UCSD-AML1 (cell line): ENCODE measurements around the gene SCAF4.
"Not testable (repeated sequence)": the region's sequence is repeated elsewhere in the genome, so short reads cannot be mapped to it uniquely, and the experiment has no call there.

Experiments used
- DNase-seq: peaks from one replicate; lab custom pipeline; 2025; ENCODE audit not compliant: unreplicated experiment; lab: John Stamatoyannopoulos, UW

SCAF4 gene

GRCh38 chr21:31731857-31732596, at the start of gene SCAF4:
SCAF4 (minus strand) TSS chr21:31732118; CDS start chr21:31731692, 426 bp downstream.
- DNase-seq = peak; percentile 92

GRCh38 chr21:31780944-31781343, 49.0 kb upstream of the SCAF4 start:
- DNase-seq = no peak

- no peak for DNase-seq
Observed at GRCh38 chr21:31778546-31778945, 46.6 kb upstream of the SCAF4 start.

- DNase-seq = no peak
Observed at GRCh38 chr21:31777857-31778256, 45.9 kb upstream of the SCAF4 start.

- DNase-seq = no peak
Observed at GRCh38 chr21:31774031-31774430, 42.1 kb upstream of the SCAF4 start.

GRCh38 chr21:31772674-31773555, 41.0 kb upstream of the SCAF4 start:
- DNase-seq = no peak

- no peak for DNase-seq
Observed at GRCh38 chr21:31771685-31772084, 39.8 kb upstream of the SCAF4 start.

GRCh38 chr21:31768710-31769109, 36.8 kb upstream of the SCAF4 start:
- no peak for DNase-seq

- DNase-seq = no peak
Observed at GRCh38 chr21:31766899-31767298, 35.0 kb upstream of the SCAF4 start.

GRCh38 chr21:31765850-31766249, 33.9 kb upstream of the SCAF4 start:
- DNase-seq = not testable (repeated sequence)

- DNase-seq = no peak
Observed at GRCh38 chr21:31760931-31761330, 29.0 kb upstream of the SCAF4 start.

- DNase-seq = no peak
Observed at GRCh38 chr21:31756787-31757186, 24.9 kb upstream of the SCAF4 start.

- no peak for DNase-seq
Observed at GRCh38 chr21:31755027-31755426, 23.1 kb upstream of the SCAF4 start.

GRCh38 chr21:31754708-31754960, 22.7 kb upstream of the SCAF4 start:
- no peak for DNase-seq

- no peak for DNase-seq
Observed at GRCh38 chr21:31753949-31754707, 22.2 kb upstream of the SCAF4 start.

GRCh38 chr21:31752967-31753366, 21.0 kb upstream of the SCAF4 start:
- no peak for DNase-seq

GRCh38 chr21:31752352-31752751, 20.4 kb upstream of the SCAF4 start:
- no peak for DNase-seq

GRCh38 chr21:31750843-31751242, 18.9 kb upstream of the SCAF4 start:
- DNase-seq = no peak

- no peak for DNase-seq
Observed at GRCh38 chr21:31744182-31744800, 12.4 kb upstream of the SCAF4 start.

GRCh38 chr21:31743712-31744111, 11.8 kb upstream of the SCAF4 start:
- DNase-seq = no peak

GRCh38 chr21:31741116-31741515, 9.2 kb upstream of the SCAF4 start:
- no peak for DNase-seq
